ENCODE data around the gene PCDHGC3. TPM values are rescaled to one million over a fixed set of nuclear protein-coding genes. Genes with fewer than 3 reads are reported as not detected.

Gene PCDHGC3
- polyA plus RNA-seq, 1 experiment, result 47.4 TPM

GRCh38 chr5:141478321-141478945, 2.7 kb downstream of the PCDHGC3 start:
- Histone ChIP-seq H3K27me3 (ENCODE audit: control insufficient read depth, insufficient read depth, low read length) (no peaks in the 10 kb centered on the region), H3K4me3 (ENCODE audit: low read depth, low read length) (peak overlapping the region; percentile 82), H3K27ac (ENCODE audit: low read depth, low read length) (no peak overlapping the region), H3K9me3 (ENCODE audit: control insufficient read depth, insufficient read depth, low read length) (no peaks in the 10 kb centered on the region; the same call in 1 of the 2 replicates)
- CTCF ChIA-PET, result interaction anchor here (0.5 to 7.4 kb wide), 13 partner anchors 14 to 81 kb away, joined by 3 to 68 read pairs (median 5); partner anchors contain the start of genes PCDHGB5 and PCDHGB7
- POLR2A ChIA-PET, result no interaction called here
- DNase-seq (ENCODE audit: low read depth, low spot score), result no peak
- TF ChIP-seq CTCF (IDR thresholded peaks at IDR 0.05; ENCODE audit: low read depth, low read length), result peak; percentile 39; the same call in 1 of the 2 replicates

GRCh38 chr5:141479776-141480175, 4.0 kb downstream of the PCDHGC3 start:
- no peak for DNase-seq (ENCODE audit: low read depth, low spot score)
- POLR2A ChIA-PET, result no interaction called here
- Histone ChIP-seq H3K9me3 (ENCODE audit: control insufficient read depth, insufficient read depth, low read length) (peaks cover 4% of the 10 kb centered on the region), H3K4me3 (ENCODE audit: low read depth, low read length) (peak overlapping the region; percentile 82), H3K27ac (ENCODE audit: low read depth, low read length) (no peak overlapping the region), H3K27me3 (ENCODE audit: control insufficient read depth, insufficient read depth, low read length) (no peaks in the 10 kb centered on the region)
- CTCF ChIA-PET, result interaction anchor here (1.0 to 2.1 kb wide), 4 partner anchors 9 to 84 kb away, joined by 3 to 7 read pairs (median 4); partner anchors contain the start of gene PCDHGC5
- TF ChIP-seq CTCF (IDR thresholded peaks at IDR 0.05; ENCODE audit: low read depth, low read length), result no peak

- Histone ChIP-seq H3K4me3 (ENCODE audit: low read depth, low read length) (no peak overlapping the region), H3K27ac (ENCODE audit: low read depth, low read length) (no peak overlapping the region), H3K9me3 (ENCODE audit: control insufficient read depth, insufficient read depth, low read length) (peaks cover 16% of the 10 kb centered on the region), H3K27me3 (ENCODE audit: control insufficient read depth, insufficient read depth, low read length) (no peaks in the 10 kb centered on the region)
- ChIA-PET POLR2A (interaction anchor here (0.8 kb wide), 1 partner anchor 9 kb away, joined by 3 read pairs; the partner anchor contains the start of gene PCDHGC3), CTCF (interaction anchor here (1.0 to 1.4 kb wide), 5 partner anchors 28 to 83 kb away, joined by 3 to 7 read pairs (median 6); no protein-coding TSS in a partner anchor)
- TF ChIP-seq CTCF (IDR thresholded peaks at IDR 0.05; ENCODE audit: low read depth, low read length), result no peak
- no peak for DNase-seq (ENCODE audit: low read depth, low spot score)
These were observed 8.1 kb downstream of the PCDHGC3 start for GRCh38 chr5:141483902-141484301.

- no peak overlapping the region for H3K4me3 ChIP-seq (ENCODE audit: low read depth, low read length)
- no peaks in the 10 kb centered on the region for H3K27me3 ChIP-seq (ENCODE audit: control insufficient read depth, insufficient read depth, low read length)
- peaks cover 16% of the 10 kb centered on the region for H3K9me3 ChIP-seq (ENCODE audit: control insufficient read depth, insufficient read depth, low read length)
- POLR2A ChIA-PET, result interaction anchor here (0.8 kb wide), 1 partner anchor 9 kb away, joined by 3 read pairs; the partner anchor contains the start of gene PCDHGC3
- CTCF ChIA-PET, result interaction anchor here (1.0 to 1.4 kb wide), 5 partner anchors 28 to 83 kb away, joined by 3 to 7 read pairs (median 6); no protein-coding TSS in a partner anchor
- no peak for TF ChIP-seq CTCF (IDR thresholded peaks at IDR 0.05; ENCODE audit: low read depth, low read length)
- no peak overlapping the region for H3K27ac ChIP-seq (ENCODE audit: low read depth, low read length)
- DNase-seq (ENCODE audit: low read depth, low spot score), result no peak
These were observed 8.5 kb downstream of the PCDHGC3 start for GRCh38 chr5:141484310-141484640.

- H3K27ac ChIP-seq (ENCODE audit: low read depth, low read length), result no peak within 1 kb of the TSS
- no peak for DNase-seq (ENCODE audit: low read depth, low spot score)
- CTCF ChIA-PET, result interaction anchor here (1.0 to 1.4 kb wide), 5 partner anchors 39 to 82 kb away, joined by 3 to 7 read pairs (median 6); no protein-coding TSS in a partner anchor
- H3K27me3 ChIP-seq (ENCODE audit: control insufficient read depth, insufficient read depth, low read length), result no peaks in the 10 kb centered on the region
- TF ChIP-seq CTCF (IDR thresholded peaks at IDR 0.05; ENCODE audit: low read depth, low read length), result no peak
- 0 out of 2 replicates have a peak within 1 kb of the TSS, but pooled peaks have one; percentile 4 for H3K4me3 ChIP-seq (ENCODE audit: low read depth, low read length)
- POLR2A ChIA-PET, result no interaction called here
- peaks cover 16% of the 10 kb centered on the region for H3K9me3 ChIP-seq (ENCODE audit: control insufficient read depth, insufficient read depth, low read length)
These were observed 9.0 kb downstream of the PCDHGC3 start, which contains the start of gene PCDHGC4 for GRCh38 chr5:141484641-141485311. TSS of gene PCDHGC4 (plus strand) at chr5:141485030. CDS start at chr5:141485174, 144 bp downstream.

All from AG04450 (cell line).